GM12878 (cell line): Measurements from ENCODE around the gene GKN2. TPM values are rescaled to one million over a fixed set of nuclear protein-coding genes. Genes with fewer than 3 reads are reported as not detected.

ENCODE experiments used
- ATAC-seq: fragments of 200-7000 bp; cut with Tn5 transposase; 3 replicates; pipeline ENCODE4 v1.9.1; 2020; ENCODE audit warnings: mild to moderate bottlenecking, moderate library complexity
- BruUV-seq: library from RNA; stranded (reverse); fragments of 400-500 nt; replicated peaks from 2 replicates; lab custom pipeline; 2021; lab: Mats Ljungman, UMichigan
- CTCF ChIA-PET: fragments of 300-600 bp; sonication (Branson Sonifier 250); formaldehyde crosslinking; extraction: SDS; loops from one replicate; lab custom pipeline; 2021; ENCODE audit warnings: inconsistent platforms; lab: Yijun Ruan, JAX
- POLR2A ChIA-PET: fragments of 350-600 bp; formaldehyde crosslinking; extraction: SDS; loops from one replicate; lab custom pipeline; 2021; ENCODE audit warnings: inconsistent platforms; lab: Charles Lee
- RAD21 ChIA-PET: fragments of 300-600 bp; sonication (Branson Sonifier 250); formaldehyde crosslinking; loops from one replicate; lab custom pipeline; 2023; ENCODE audit warnings: antibody characterized with exemption; ENCODE audit not compliant: unreplicated experiment; lab: Charles Lee
- SMC1A ChIA-PET: fragments of 300-600 bp; sonication (Branson Sonifier 250); formaldehyde crosslinking; loops from one replicate; lab custom pipeline; 2023; ENCODE audit not compliant: unreplicated experiment, uncharacterized antibody; lab: Charles Lee
- DNase-seq: peaks from one replicate; pipeline ENCODE4 v3.0.0-alpha.2; 2011; ENCODE audit warnings: low read depth, low spot score
- FAIRE-seq: peaks from 3 replicates; lab custom pipeline; 2011; peaks lifted over from hg19 to GRCh38; lab: Jason Lieb, UNC
- H2AFZ ChIP-seq: 2 replicates; pipeline ENCODE4 v1.6.0; 2011; ENCODE audit warnings: low read depth, low read length, control low read depth; ENCODE audit not compliant: control insufficient read depth
- H3K27ac ChIP-seq: 2 replicates; pipeline ENCODE4 v1.5.1; 2011; ENCODE audit warnings: control low read depth; ENCODE audit not compliant: control insufficient read depth, insufficient read depth
- H3K27me3 ChIP-seq, 2 experiments: replicated peaks in 1 of 2; 2 replicates each; pipeline versions ENCODE4 v1.6.0 to v1.6.1; 2011; ENCODE audit warnings: low read length in 1 of 2; ENCODE audit not compliant: control insufficient read depth in 2 of 2, insufficient read depth in 2 of 2
- H3K36me3 ChIP-seq, 2 experiments: 2 replicates each; pipeline ENCODE4 v1.5.1; 2011; ENCODE audit warnings: low read length in 1 of 2; ENCODE audit not compliant: control insufficient read depth in 2 of 2, insufficient read depth in 2 of 2
- H3K4me1 ChIP-seq: 2 replicates; pipeline ENCODE4 v1.6.1; 2011; ENCODE audit warnings: mild to moderate bottlenecking, low read length, moderate library complexity, mixed read lengths; ENCODE audit not compliant: control insufficient read depth, insufficient read depth
- H3K4me2 ChIP-seq: 2 replicates; pipeline ENCODE4 v1.6.0; 2011; ENCODE audit warnings: control low read depth; ENCODE audit not compliant: control insufficient read depth, insufficient read depth
- H3K4me3 ChIP-seq: fragments of 200-600 bp; sonication (generic); 2 replicates; pipeline ENCODE4 v1.5.1; 2016
- H3K79me2 ChIP-seq: 2 replicates; pipeline ENCODE4 v1.6.0; 2011; ENCODE audit warnings: low read length; ENCODE audit not compliant: control insufficient read depth, insufficient read depth
- H3K9ac ChIP-seq: 2 replicates; pipeline ENCODE4 v1.8.0; 2011; ENCODE audit warnings: low read length, control low read depth, mixed read lengths; ENCODE audit not compliant: control insufficient read depth, insufficient read depth
- H3K9me3 ChIP-seq: replicated peaks from 3 replicates; pipeline ENCODE4 v1.5.1; 2011; ENCODE audit warnings: mild to moderate bottlenecking, low read length; ENCODE audit not compliant: control insufficient read depth, insufficient read depth
- H4K20me1 ChIP-seq: 2 replicates; pipeline ENCODE4 v1.6.0; 2011; ENCODE audit not compliant: control insufficient read depth, insufficient read depth
- CEBPB ChIP-seq, 2 experiments: fragments of 150-350 bp in 1 of 2; IDR thresholded peaks; 2 replicates each; pipeline ENCODE4 v1.6.1; 2012 to 2014; ENCODE audit warnings: low read depth in 2 of 2, low read length in 2 of 2, borderline replicate concordance in 1 of 2, inconsistent platforms in 1 of 2
- MTA3 ChIP-seq: IDR thresholded peaks from 2 replicates; pipeline ENCODE4 v1.6.1; 2012; ENCODE audit warnings: low read length, inconsistent platforms, borderline replicate concordance
- POLR2AphosphoS2 ChIP-seq: IDR thresholded peaks from 2 replicates; pipeline ENCODE4 v1.6.1; 2011; ENCODE audit warnings: low read depth, mild to moderate bottlenecking, low read length, improper control_type of control experiment, moderate library complexity
- SMARCA5 ChIP-seq: fragments of 450-650 bp; IDR thresholded peaks from 2 replicates; pipeline ENCODE4 v1.6.1; 2017; ENCODE audit warnings: mild to moderate bottlenecking
- SPI1 ChIP-seq: IDR thresholded peaks from 2 replicates; pipeline ENCODE4 v1.6.1; 2011; ENCODE audit warnings: low read depth, mild to moderate bottlenecking, low read length, moderate library complexity, borderline replicate concordance; ENCODE audit not compliant: insufficient read depth
- SRF ChIP-seq, 2 experiments: IDR thresholded peaks; 2 replicates each; pipeline ENCODE4 v1.6.1; 2011; ENCODE audit warnings: low read depth in 2 of 2, low read length in 2 of 2, mild to moderate bottlenecking in 1 of 2, moderate library complexity in 1 of 2
- STAT1 ChIP-seq: fragments of 450-650 bp; conservative IDR thresholded peaks from 2 replicates; pipeline ENCODE4 v1.6.1; 2014; ENCODE audit warnings: antibody characterized with exemption, mild to moderate bottlenecking
- SUPT20H ChIP-seq: IDR thresholded peaks from 2 replicates; pipeline ENCODE4 v1.6.1; 2011; ENCODE audit warnings: low read depth, mild to moderate bottlenecking, low read length, moderate library complexity, borderline replicate concordance; ENCODE audit not compliant: control insufficient read depth
- TBL1XR1 ChIP-seq: IDR thresholded peaks from 2 replicates; pipeline ENCODE4 v1.6.1; 2012; ENCODE audit warnings: low read depth, low read length, improper control_type of control experiment
- WGBS: methylation state at CpG from one replicate; pipeline ENCODE4 v1.1.6; 2016; ENCODE audit warnings: low lambda C conversion rate; ENCODE audit not compliant: insufficient replicate concordance, insufficient coverage; ENCODE audit errors: missing lambda C conversion rate; 5-methylcytosine and 5-hydroxymethylcytosine counted together
- in situ Hi-C: fragments of 300-500 bp; cut with MboI; formaldehyde crosslinking; loops from 9 replicates; pipeline ENCODE4 v1.14.3; 2018; ENCODE audit warnings: mixed read lengths
- intact Hi-C: fragments of 100-400 bp; cut with micrococcal nuclease; formaldehyde crosslinking; loops from one replicate; pipeline ENCODE4 v1.14.2; 2022; ENCODE audit not compliant: unreplicated experiment
- polyA plus RNA-seq, 11 experiments: library from polyadenylated mRNA; depleted of rRNA in 4 of 11; unstranded in 6 of 11; stranded (reverse) in 5 of 11; fragments of >200 nt; fragmentation: Nextera tagmentation in 4 of 11; fragmentation: Illumina TruSeq in 1 of 11; extraction: Ambion mirVana in 4 of 11; extraction: Trizol in 1 of 11; gene quantifications; 1 replicate in 1 of 11; 2 replicates in 10 of 11; pipeline versions ENCODE4 v1.2.1 to v1.2.3, GENCODE V29; 2011 to 2016; ENCODE audit warnings: inconsistent platforms in 2 of 11, missing spikeins in 2 of 11, low read depth in 1 of 11
- total RNA-seq, 4 experiments: library from RNA; depleted of rRNA in 3 of 4; stranded (reverse); fragments of >200 nt in 3 of 4; fragmentation: Illumina TruSeq in 1 of 4; extraction: Trizol in 1 of 4; gene quantifications; 2 replicates each; pipeline versions ENCODE4 v1.2.1 to v1.2.3, GENCODE V29; 2013 to 2021
- TF ChIP-seq, protein P1 (sequence below): fragments of 450-650 bp; IDR thresholded peaks from 2 replicates; pipeline ENCODE4 v1.6.1; 2018; ENCODE audit warnings: borderline replicate concordance, mild to moderate bottlenecking; ENCODE audit not compliant: partially characterized antibody
- TF ChIP-seq, protein P2 (sequence below): IDR thresholded peaks from 2 replicates; pipeline ENCODE4 v1.6.1; 2012; ENCODE audit warnings: low read depth, low read length, improper control_type of control experiment
- TF ChIP-seq, protein P3 (sequence below): fragments of 450-650 bp; IDR thresholded peaks from 2 replicates; pipeline ENCODE4 v1.6.1; 2016; ENCODE audit warnings: mild to moderate bottlenecking, moderate library complexity, borderline replicate concordance
- TF ChIP-seq, protein P4 (sequence below): IDR thresholded peaks from 2 replicates; pipeline ENCODE4 v1.6.1; 2012; ENCODE audit warnings: low read depth, low read length, improper control_type of control experiment

GKN2 gene
- total and polyA plus RNA-seq, 10 of the 15 experiments (the other 5 are each of a cell fraction or from before 2014, with no cell fraction given): not detected

DNA sequence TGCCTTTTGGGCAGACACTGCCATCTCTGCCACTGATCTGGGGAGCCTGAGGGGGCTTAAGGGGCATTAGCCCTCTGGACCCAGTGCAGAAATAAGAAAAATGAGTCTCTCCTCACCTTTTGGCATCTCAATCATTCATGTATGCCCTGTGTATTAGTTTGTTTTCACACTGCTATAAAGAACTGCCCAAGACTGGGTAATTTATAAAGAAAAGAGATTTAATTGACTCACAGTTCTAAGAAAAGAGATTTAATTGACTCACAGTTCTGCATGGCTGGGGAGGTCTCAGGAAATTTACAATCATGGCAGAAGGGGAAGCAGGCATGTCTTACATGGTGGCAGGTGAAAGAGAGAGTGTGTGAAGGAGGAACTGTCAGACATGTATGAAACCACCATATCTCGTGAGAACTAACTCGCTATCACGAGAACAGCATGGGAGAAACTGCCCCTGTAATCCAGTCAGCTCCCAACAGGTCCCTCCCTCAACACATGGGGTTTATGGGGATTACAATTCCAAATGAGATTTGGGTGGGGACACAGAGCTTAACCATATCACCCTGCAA is 21.5 kb downstream of the GKN2 start:
- Histone ChIP-seq H3K4me1 (no peaks in the 10 kb centered on the region), H3K27me3 (no peaks in the 10 kb centered on the region; a peak in 2 of 4 replicates), H3K79me2 (no peaks in the 10 kb centered on the region), H3K36me3 (no peaks in the 10 kb centered on the region), H3K27ac (no peak overlapping the region), H4K20me1 (no peaks in the 10 kb centered on the region), H3K9me3 (no peaks in the 10 kb centered on the region), H2AFZ (no peak overlapping the region), H3K4me3 (no peak overlapping the region), H3K4me2 (no peak overlapping the region), H3K9ac (no peak overlapping the region)
- ATAC-seq: no peak
- 47% methylated on average over 3 of the region's 3 CpGs for WGBS
- ChIA-PET CTCF (interaction anchor here (0.5 kb wide), 1 partner anchor 181 kb away, joined by 5 read pairs; no protein-coding TSS in a partner anchor), RAD21 (no interaction called here), POLR2A (no interaction called here), SMC1A (no interaction called here)
- no TSS peak for BruUV-seq
- in situ Hi-C loops: no loop called here
- no peak for DNase-seq
- FAIRE-seq: no peak
- intact Hi-C loops: no loop called here
- no peak for TF ChIP-seq SMARCA5
- no peak for TF ChIP-seq STAT1
- TF ChIP-seq SRF (IDR thresholded peaks at IDR 0.05; ENCODE audit: low read depth in 2 of 2, low read length in 2 of 2): no peak
- TF ChIP-seq SPI1: no peak
- TF ChIP-seq TBL1XR1: no peak
- TF ChIP-seq CEBPB (IDR thresholded peaks at IDR 0.05; ENCODE audit: borderline replicate concordance in 1 of 2, low read depth in 2 of 2, low read length in 2 of 2): no peak
- TF ChIP-seq, protein P1, sequence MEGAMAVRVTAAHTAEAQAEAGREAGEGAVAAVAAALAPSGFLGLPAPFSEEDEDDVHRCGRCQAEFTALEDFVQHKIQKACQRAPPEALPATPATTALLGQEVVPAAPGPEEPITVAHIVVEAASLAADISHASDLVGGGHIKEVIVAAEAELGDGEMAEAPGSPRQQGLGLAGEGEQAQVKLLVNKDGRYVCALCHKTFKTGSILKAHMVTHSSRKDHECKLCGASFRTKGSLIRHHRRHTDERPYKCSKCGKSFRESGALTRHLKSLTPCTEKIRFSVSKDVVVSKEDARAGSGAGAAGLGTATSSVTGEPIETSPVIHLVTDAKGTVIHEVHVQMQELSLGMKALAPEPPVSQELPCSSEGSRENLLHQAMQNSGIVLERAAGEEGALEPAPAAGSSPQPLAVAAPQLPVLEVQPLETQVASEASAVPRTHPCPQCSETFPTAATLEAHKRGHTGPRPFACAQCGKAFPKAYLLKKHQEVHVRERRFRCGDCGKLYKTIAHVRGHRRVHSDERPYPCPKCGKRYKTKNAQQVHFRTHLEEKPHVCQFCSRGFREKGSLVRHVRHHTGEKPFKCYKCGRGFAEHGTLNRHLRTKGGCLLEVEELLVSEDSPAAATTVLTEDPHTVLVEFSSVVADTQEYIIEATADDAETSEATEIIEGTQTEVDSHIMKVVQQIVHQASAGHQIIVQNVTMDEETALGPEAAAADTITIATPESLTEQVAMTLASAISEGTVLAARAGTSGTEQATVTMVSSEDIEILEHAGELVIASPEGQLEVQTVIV: no peak
- TF ChIP-seq SUPT20H: no peak
- TF ChIP-seq MTA3: no peak
- TF ChIP-seq, protein P2, sequence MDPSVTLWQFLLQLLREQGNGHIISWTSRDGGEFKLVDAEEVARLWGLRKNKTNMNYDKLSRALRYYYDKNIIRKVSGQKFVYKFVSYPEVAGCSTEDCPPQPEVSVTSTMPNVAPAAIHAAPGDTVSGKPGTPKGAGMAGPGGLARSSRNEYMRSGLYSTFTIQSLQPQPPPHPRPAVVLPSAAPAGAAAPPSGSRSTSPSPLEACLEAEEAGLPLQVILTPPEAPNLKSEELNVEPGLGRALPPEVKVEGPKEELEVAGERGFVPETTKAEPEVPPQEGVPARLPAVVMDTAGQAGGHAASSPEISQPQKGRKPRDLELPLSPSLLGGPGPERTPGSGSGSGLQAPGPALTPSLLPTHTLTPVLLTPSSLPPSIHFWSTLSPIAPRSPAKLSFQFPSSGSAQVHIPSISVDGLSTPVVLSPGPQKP: no peak
- TF ChIP-seq, protein P3, sequence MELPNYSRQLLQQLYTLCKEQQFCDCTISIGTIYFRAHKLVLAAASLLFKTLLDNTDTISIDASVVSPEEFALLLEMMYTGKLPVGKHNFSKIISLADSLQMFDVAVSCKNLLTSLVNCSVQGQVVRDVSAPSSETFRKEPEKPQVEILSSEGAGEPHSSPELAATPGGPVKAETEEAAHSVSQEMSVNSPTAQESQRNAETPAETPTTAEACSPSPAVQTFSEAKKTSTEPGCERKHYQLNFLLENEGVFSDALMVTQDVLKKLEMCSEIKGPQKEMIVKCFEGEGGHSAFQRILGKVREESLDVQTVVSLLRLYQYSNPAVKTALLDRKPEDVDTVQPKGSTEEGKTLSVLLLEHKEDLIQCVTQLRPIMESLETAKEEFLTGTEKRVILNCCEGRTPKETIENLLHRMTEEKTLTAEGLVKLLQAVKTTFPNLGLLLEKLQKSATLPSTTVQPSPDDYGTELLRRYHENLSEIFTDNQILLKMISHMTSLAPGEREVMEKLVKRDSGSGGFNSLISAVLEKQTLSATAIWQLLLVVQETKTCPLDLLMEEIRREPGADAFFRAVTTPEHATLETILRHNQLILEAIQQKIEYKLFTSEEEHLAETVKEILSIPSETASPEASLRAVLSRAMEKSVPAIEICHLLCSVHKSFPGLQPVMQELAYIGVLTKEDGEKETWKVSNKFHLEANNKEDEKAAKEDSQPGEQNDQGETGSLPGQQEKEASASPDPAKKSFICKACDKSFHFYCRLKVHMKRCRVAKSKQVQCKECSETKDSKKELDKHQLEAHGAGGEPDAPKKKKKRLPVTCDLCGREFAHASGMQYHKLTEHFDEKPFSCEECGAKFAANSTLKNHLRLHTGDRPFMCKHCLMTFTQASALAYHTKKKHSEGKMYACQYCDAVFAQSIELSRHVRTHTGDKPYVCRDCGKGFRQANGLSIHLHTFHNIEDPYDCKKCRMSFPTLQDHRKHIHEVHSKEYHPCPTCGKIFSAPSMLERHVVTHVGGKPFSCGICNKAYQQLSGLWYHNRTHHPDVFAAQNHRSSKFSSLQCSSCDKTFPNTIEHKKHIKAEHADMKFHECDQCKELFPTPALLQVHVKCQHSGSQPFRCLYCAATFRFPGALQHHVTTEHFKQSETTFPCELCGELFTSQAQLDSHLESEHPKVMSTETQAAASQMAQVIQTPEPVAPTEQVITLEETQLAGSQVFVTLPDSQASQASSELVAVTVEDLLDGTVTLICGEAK: no peak
- TF ChIP-seq POLR2AphosphoS2: no peak
- TF ChIP-seq, protein P4, sequence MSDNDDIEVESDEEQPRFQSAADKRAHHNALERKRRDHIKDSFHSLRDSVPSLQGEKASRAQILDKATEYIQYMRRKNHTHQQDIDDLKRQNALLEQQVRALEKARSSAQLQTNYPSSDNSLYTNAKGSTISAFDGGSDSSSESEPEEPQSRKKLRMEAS: no peak
